GM12878 (cell line): ENCODE data around the gene MCEMP1. TPM values are rescaled to one million over a fixed set of nuclear protein-coding genes. Genes with fewer than 3 reads are reported as not detected.
A peak's percentile ranks its signal among the peaks of the same experiment; 100 is the strongest.

Source experiments
- BCLAF1 ChIP-seq: fragments of 450-650 bp; IDR thresholded peaks from 2 replicates; pipeline ENCODE4 v1.6.1; 2017; ENCODE audit warnings: antibody characterized with exemption, mild to moderate bottlenecking, moderate library complexity
- CEBPZ ChIP-seq: fragments of 150-350 bp; IDR thresholded peaks from 2 replicates; pipeline ENCODE4 v1.6.1; 2016; ENCODE audit warnings: low read depth, low read length
- CHD1 ChIP-seq: IDR thresholded peaks from 2 replicates; pipeline ENCODE4 v1.6.1; 2012; ENCODE audit warnings: low read depth, low read length, improper control_type of control experiment
- CREB1 ChIP-seq: IDR thresholded peaks from 2 replicates; pipeline ENCODE4 v1.6.1; 2012; ENCODE audit warnings: low read depth, mild to moderate bottlenecking, inconsistent platforms
- EED ChIP-seq: sonication (generic); IDR thresholded peaks from 2 replicates; pipeline ENCODE4 v1.6.1; 2016; ENCODE audit warnings: antibody characterized with exemption, low read depth
- HDAC6 ChIP-seq: fragments of 200-600 bp; sonication (generic); IDR thresholded peaks from one replicate; pipeline ENCODE4 v1.8.0; 2017; ENCODE audit warnings: antibody characterized with exemption; ENCODE audit not compliant: unreplicated experiment
- IRF3 ChIP-seq: fragments of 450-650 bp; IDR thresholded peaks from 2 replicates; pipeline ENCODE4 v1.6.1; 2014; ENCODE audit warnings: mild to moderate bottlenecking
- MAX ChIP-seq: IDR thresholded peaks from 2 replicates; pipeline ENCODE4 v1.6.1; 2012; ENCODE audit warnings: low read depth, low read length, improper control_type of control experiment
- MTA2 ChIP-seq: fragments of 450-650 bp; IDR thresholded peaks from 2 replicates; pipeline ENCODE4 v1.6.1; 2016; ENCODE audit warnings: low read depth, mild to moderate bottlenecking, moderate library complexity
- MYC ChIP-seq: IDR thresholded peaks from 2 replicates; pipeline ENCODE4 v1.6.1; 2011; ENCODE audit warnings: mild to moderate bottlenecking, low read length, moderate library complexity, inconsistent platforms; ENCODE audit not compliant: insufficient read depth, insufficient replicate concordance, insufficient read length, severe bottlenecking
- PKNOX1 ChIP-seq: fragments of 450-650 bp; IDR thresholded peaks from 2 replicates; pipeline ENCODE4 v1.6.1; 2016; ENCODE audit warnings: mild to moderate bottlenecking
- POLR2AphosphoS5 ChIP-seq: IDR thresholded peaks from 2 replicates; pipeline ENCODE4 v1.6.1; 2011; ENCODE audit warnings: mild to moderate bottlenecking, low read length, inconsistent platforms
- RBBP5 ChIP-seq: fragments of 200-600 bp; sonication (generic); conservative IDR thresholded peaks from 2 replicates; pipeline ENCODE4 v1.6.1; 2016
- RCOR1 ChIP-seq: conservative IDR thresholded peaks from 2 replicates; pipeline ENCODE4 v1.6.1; 2012; ENCODE audit warnings: low read depth, low read length, improper control_type of control experiment
- REST ChIP-seq: IDR thresholded peaks from 2 replicates; pipeline ENCODE4 v1.6.1; 2012; ENCODE audit warnings: mild to moderate bottlenecking, low read depth, low read length
- SIX5 ChIP-seq: IDR thresholded peaks from 2 replicates; pipeline ENCODE4 v1.6.1; 2011; ENCODE audit warnings: mild to moderate bottlenecking, low read depth, low read length, moderate library complexity; ENCODE audit not compliant: severe bottlenecking
- STAT3 ChIP-seq: IDR thresholded peaks from 2 replicates; pipeline ENCODE4 v1.6.1; 2011; ENCODE audit warnings: low read depth, low read length, improper control_type of control experiment
- TARDBP ChIP-seq: IDR thresholded peaks from 2 replicates; pipeline ENCODE4 v1.6.1; 2016; ENCODE audit warnings: borderline replicate concordance
- TBL1XR1 ChIP-seq: IDR thresholded peaks from 2 replicates; pipeline ENCODE4 v1.6.1; 2012; ENCODE audit warnings: low read depth, low read length, improper control_type of control experiment
- polyA plus RNA-seq, 11 experiments: library from polyadenylated mRNA; depleted of rRNA in 4 of 11; unstranded in 6 of 11; stranded (reverse) in 5 of 11; fragments of >200 nt; fragmentation: Nextera tagmentation in 4 of 11; fragmentation: Illumina TruSeq in 1 of 11; extraction: Ambion mirVana in 4 of 11; extraction: Trizol in 1 of 11; gene quantifications; 1 replicate in 1 of 11; 2 replicates in 10 of 11; pipeline versions ENCODE4 v1.2.1 to v1.2.3, GENCODE V29; 2011 to 2016; ENCODE audit warnings: inconsistent platforms in 2 of 11, missing spikeins in 2 of 11, low read depth in 1 of 11
- total RNA-seq, 4 experiments: library from RNA; depleted of rRNA in 3 of 4; stranded (reverse); fragments of >200 nt in 3 of 4; fragmentation: Illumina TruSeq in 1 of 4; extraction: Trizol in 1 of 4; gene quantifications; 2 replicates each; pipeline versions ENCODE4 v1.2.1 to v1.2.3, GENCODE V29; 2013 to 2021

MCEMP1 gene
- total and polyA plus RNA-seq, 10 of the 15 experiments (the other 5 are each of a cell fraction or from before 2014, with no cell fraction given) = 0.08 to 0.55 (median 0.26) TPM; not detected in 1

GRCh38 chr19:7722231-7722651 lies 45.4 kb downstream of the MCEMP1 start (continued):
- TF ChIP-seq RCOR1 (no peak), BCLAF1 (no peak), CHD1 (no peak), REST (no peak), MYC (no peak), MTA2 (peak; percentile 22; the same call in 1 of the 2 replicates), EED (peak; percentile 82), TARDBP (0 out of 2 replicates have a peak, but pooled peaks have one; percentile 68), SIX5 (no peak), MAX (no peak), RBBP5 (no peak), POLR2AphosphoS5 (no peak), TBL1XR1 (no peak), CEBPZ (no peak), HDAC6 (no peak), STAT3 (no peak), CREB1 (no peak), PKNOX1 (no peak), IRF3 (no peak)
